Measurements from ENCODE around the gene CDC14A.
A peak's percentile ranks its signal among the peaks of the same experiment; 100 is the strongest.
"Not testable (repeated sequence)": the region's sequence is repeated elsewhere in the genome, so short reads cannot be mapped to it uniquely, and the experiment has no call there.

CDC14A gene

DNA sequence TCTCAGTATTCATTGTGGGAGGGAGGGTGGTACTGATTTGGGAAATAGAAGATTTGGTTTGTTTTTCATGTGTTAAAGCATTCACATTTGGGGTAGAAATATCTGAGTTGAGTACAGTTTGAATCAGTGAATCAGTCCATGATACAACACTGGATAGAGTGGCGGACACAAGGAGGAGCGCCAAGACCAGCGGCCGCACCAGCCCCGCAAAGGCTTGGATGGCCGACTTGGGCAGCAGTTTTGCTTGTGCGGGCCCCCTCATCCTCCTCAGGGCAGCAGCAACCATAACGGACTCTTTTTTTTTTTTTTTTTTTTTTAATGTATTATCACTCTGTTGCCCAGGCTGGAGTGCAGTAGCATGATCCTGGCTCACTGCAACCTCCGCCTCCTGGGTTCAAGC is 20.0 kb upstream of the CDC14A start:
- DNase-seq: no peak

DNA sequence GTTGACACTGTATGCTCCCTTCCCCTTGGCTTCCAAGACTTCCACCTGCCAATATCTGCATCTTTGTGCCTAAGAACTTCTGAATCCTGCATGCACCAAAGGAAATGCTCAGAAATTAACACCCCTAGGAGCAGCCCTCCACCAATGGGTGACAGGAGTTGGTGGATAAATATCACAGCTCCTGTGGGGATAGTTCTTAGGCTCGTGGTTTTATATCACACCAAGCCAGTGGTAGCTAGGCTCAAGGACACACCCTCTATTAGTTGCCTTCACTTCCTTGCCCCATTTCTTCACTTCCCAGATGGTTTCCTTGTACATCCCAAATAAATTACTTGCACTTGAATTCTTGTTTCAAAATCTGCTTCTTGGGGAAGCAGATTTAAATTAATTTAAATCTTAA is 16.9 kb upstream of the CDC14A start:
- DNase-seq: no peak

DNA sequence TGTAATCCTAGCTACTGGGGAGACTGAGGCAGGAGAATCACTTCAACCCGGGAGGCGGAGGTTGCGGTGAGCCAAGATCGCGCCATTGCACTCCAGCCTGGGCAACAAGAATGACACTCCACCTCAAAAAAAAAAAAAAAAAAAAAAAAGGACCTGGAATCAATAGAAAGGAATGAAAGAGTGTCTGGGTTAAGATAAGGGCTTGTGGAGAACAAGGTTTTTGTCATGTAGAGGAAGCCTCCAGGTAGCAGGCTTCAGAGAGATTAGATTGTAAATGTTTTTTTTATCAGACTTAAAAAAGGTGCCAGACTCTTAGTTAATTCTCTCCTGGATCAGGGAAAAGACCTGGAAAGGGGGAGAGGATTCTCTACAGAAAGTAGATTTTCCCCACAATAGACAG is 14.4 kb upstream of the CDC14A start:
- DNase-seq: not testable (repeated sequence)

DNA sequence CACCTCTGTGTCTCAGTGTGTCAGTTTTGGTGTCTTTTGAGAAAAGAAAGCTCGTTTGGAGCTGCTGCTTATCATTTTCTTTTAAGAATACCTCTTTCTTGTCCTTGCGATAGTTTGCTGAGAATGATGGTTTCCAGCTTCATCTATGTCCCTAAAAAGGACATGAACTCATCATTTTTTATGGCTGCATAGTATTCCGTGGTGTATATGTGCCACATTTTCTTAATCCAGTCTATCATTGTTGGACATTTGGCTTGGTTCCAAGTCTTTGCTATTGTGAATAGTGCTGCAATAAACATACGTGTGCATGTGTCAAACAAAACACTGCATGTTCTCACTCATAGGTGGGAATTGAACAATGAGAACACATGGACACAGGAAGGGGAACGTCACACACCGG is 12.6 kb upstream of the CDC14A start:
- DNase-seq: not testable (repeated sequence)

DNA sequence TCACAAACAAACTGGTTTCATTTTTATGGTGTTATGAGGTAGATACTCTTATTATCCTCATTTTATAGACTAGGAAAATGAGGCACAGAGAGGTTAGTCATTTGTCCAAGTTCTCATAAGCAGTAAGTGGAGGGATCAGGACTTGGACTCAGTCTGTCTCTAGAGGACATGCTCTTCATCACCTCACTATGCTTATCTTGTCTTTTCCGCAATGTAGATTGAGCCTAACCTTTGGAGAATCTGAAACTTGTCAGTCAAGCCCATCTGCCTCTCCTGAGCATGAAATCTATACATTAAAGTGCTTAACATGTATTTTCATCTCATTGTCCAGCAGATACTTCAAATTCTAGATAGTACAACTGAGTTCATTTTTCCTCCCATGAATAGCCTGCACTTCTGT is 11.8 kb upstream of the CDC14A start:
- DNase-seq: no peak

DNA sequence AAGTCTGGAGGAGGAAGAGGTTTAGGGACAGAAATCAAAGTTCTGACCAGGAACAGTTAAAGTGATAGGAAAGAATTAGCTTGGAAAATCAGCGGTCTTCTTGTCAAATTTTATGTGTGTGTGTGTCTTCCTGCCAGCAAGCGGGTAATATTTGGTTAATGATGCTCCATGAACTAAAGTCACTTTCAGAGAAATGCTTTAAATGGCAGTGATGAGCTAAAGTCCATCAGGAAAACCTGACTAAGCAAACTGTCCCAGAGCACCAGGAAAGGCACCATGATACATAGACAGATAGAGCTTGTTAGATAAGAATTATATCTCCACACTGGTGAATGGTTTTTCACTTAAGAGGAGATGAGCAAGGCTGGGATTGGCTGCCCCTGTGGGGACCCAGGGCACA is 10.0 kb upstream of the CDC14A start:
- no peak for DNase-seq

DNA sequence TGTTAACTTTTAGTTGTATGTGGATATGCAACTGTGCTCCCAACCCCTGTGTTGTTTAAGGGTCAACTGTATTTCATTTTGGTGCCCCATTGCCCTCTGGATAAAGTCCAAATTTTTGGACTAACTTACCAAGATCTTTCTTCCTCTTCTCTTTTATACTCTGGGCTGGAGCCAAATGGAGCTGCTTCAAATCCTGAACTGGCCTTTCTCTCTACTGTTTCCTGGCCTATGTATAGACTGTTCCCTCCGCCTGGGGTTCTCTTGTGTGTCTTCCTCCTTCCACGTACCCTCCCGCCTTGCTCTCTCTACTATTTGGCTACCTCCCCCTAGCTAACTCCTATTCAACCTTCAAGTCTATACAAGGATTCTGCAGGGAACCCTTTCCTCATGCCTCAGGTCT is 8.4 kb upstream of the CDC14A start:
- DNase-seq: no peak

DNA sequence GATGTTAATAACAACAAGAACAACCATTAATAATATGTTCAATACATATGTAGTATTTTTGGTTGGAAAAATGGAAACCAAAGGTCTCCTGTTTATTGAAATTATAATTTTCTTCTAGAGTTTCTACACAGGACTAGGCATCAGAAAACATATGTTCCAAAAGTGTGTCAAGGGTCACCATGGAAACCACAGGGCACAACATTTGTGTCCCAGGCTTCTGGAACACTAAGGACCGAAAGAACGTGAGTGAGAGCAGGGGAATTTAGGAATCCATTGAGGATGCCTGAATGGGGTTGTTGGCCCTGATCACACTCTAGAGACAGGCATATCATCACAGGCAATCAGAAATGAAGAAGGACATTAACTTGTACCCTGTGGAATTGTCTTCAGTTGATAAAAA is 7.5 kb upstream of the CDC14A start:
- no peak for DNase-seq

DNA sequence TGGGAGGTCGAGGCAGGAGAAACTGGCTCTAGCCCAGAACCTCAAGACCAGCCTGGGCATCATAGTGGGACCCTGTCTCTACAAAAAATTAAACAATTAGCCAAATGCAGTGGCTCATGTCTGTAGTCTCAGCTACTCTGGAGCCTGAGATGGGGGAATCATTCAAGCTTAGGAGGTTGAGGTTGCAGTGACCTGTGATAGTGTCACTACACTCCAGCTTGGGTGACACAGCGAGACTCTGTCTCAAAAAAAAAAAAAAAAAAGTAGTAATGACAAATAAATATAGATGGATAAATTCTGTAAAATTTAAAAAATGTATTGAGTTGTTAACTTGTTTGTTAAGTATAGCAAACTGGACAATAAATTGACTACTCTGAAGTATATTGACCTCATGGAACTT is 5.9 kb upstream of the CDC14A start:
- DNase-seq: no peak

DNA sequence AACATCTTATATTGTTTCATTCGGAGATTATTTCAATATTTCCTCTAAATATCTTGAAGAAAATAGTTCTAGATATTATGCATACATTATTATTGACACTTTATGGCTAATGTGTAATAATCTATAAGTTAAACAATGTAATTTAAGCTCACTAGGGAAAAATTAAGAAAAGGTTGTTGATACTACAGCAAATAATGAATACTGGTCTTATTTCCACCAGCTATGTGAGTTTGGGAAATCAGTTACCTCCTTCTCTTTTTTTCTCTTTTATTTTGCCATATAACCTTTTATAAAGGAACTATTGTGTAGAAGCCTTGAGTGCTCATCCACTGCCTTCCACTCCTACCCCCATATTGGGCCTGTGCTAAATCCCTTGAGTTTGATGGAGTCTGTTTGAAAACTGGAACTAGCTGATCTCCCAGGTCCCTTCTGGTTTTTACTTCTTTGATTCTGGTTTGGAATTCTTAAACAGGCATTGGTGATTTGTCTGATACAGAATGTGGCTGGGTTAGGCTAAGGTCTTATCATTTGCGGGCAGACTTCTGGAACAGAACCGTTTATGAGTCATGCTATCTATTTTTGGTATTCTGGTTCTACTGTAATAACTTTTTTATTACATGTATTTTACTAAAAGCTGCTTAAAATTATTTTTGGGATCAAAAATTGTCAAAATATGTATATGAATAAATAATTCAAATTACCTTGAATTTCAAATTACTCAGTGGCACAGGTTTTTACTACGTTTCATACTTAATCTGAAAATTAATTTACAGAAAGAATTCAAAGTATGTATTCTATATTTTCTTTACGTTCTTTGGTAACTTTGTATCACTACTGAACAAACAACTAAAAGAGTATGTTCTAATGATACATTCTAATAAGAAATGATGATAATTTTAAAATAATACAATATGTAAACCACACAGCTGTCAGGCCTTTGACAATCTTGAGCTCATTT is 5.0 kb upstream of the CDC14A start:
- no peak for DNase-seq

DNA sequence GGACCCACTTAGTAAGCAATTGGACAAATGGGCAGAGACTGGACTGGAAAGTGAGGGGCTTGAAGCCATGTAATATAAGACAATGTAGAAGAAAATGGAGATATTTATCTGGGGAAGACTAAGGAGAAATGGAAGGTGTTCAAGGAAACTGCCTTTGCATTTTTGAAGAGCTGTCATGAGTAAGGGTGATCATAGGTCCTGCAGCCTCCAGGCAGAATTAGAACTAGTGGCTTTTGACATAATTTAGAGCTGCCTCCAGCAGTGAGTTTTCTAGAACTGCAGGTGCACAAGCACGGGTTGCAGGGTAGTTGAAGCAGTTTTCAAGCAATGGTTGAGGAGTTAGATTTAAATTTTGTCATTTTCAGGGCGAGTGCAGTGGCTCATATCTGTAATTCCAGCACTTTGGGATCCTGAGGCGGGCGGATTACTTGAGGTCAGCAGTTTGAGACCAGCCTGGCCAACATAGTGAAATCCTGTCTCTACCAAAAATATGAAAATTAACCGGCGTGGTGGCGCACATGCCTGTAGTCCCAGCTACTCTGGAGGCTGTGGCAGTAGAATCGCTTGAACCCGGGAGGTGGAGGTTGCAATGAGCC is 3.7 kb upstream of the CDC14A start:
- DNase-seq: no peak

DNA sequence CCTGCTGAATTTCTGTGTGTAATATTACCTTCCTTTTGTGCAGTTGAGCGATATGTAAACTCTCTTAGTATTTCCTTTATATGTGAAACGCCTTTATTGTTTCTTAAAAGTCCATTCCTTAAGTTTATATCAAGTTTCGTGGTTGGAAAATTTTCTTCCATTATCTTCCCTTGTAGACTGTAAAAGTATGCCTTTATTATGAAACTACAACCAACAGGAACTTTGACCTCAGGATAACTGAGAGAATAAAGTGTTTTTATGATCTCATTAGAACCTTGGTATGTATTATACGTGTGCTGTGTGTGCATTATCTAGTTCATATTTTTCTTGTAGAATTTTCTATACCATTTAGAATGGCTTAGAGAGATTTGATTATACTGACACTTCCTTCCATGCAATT is 3.1 kb upstream of the CDC14A start:
- DNase-seq: no peak

DNA sequence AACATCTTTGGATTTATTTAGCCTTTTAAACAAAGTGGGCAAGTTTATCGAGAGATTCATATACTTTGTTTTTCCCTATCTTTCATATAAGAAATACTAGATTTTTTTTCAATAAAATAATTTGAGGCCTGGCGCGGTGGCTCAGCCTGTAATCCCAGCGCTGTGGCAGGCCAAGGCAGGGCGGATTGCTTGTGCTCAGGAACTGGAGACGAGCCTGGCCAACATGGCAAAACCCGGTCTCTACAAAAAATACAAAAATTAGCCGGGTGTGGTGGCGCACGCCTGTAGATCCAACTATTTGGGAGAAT is 1.6 kb upstream of the CDC14A start:
- DNase-seq: no peak

DNA sequence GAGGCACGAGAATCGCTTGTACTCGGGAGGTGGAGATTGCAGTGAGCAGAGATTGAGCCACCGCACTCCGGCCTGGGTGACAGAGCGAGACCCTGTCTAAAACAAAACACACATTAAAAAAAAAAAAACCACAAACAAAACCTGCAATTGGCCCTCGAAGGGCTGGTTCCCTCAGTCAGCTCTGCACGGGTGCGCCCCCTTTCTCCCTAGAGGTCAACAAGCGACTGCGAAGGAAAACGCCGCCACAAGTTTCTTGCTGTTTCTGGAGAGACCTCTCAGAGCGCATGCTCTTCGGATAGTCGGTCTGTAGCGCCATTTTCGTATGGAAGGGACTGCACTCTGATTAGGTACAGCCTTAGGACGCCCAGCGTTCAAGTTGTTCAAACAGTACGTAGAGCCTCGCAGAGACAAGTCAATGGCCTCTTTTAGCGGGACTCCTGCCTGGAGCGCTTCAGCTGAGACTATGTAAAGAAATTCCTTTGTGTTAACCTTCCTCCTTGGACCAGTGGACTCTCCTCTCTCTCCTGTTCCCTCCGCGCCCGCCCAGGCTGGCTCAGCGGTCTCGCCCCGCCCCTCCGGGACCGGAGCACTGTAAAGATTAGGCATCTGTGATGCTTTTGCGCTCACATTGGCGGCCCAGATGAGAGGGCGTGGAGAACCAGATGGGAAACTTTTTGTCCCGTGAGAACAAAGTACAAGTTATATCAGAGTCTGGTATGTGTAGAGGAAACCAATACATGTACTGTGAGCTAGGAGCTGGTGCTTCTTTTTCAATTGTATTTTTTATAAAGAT is 1.0 kb upstream of the CDC14A start:
- DNase-seq: peak in 55 of 58 donors; percentile 20 to 83 (median 67)

DNA sequence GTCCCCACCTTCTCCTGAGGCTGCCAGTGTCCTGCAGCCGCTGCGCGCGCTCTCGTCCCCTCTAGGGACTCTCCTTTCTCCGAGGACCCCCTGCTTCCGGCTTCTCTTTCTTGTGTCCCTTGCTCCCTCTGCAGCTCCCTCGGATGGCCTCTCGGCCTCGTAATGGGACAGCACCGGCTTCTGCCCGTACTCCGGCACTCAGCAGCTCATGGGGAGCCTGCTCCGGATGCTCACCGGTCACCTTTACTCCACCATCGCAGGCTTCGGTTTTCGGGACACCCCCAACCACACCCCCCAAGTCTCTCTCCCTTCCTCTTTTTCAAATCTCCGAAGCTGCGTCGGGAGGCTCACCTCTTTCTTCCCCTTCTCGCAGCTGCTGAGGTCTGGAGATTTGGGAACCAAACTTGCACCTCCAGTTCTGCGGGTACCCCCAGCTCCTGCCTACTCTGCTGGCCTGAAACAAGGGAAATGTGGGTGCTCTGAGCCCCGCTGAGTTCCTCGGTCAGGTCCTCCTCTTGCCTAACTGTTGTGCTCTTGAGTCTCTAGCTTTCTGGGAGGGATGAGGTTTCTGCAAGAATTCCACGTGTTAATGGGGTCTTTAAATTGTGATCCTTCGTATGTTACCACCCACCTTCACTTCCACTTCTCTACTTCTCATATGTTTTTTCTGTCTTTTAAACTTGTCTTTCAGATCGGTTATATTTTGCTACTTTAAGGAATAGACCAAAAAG is 930 bp downstream of the CDC14A start:
- DNase-seq: peak in 20 of 58 donors; percentile 18 to 60 (median 40)

DNA sequence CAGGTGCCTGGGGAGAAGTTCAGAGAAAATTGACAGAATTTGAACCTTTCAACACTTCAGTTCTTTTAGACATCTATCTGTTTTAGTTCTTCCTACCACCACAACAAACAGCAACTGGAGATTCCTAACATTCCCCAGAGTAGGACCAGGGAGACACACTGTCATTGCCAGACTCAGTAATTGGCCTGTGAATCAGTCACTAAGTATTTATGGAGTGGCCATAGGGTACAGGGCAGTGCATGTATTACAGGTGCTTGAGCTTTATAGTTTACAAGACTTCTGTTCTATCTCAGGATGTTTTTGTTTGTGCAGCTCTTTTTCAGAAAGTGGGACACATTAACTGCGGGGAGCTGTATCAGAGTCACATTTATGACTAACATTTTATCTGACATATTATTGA is 1.7 kb downstream of the CDC14A start:
- no peak for DNase-seq

DNA sequence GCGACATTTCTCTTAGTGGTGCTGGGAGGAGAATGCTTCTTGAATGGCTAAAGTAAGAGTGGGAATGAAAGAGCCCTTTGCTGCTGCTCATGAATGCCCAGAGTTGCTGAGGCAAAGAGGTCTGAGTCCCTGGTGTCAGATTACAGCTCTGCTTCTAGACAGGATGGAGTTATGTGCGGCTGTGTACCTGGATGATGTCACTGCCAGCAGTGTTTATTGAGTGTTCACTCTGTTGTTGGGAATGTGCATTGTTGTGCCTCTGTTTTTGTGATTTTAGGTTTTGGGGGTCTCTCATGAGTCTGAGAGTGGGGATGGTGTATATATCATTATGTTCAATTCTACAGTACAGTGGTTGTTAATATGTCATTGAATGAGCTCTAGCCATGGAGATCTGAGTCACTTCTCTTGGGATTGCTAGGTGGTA is 2.7 kb downstream of the CDC14A start:
- DNase-seq: peak in 3 of 58 donors; percentile 1 to 15 (median 4)

DNA sequence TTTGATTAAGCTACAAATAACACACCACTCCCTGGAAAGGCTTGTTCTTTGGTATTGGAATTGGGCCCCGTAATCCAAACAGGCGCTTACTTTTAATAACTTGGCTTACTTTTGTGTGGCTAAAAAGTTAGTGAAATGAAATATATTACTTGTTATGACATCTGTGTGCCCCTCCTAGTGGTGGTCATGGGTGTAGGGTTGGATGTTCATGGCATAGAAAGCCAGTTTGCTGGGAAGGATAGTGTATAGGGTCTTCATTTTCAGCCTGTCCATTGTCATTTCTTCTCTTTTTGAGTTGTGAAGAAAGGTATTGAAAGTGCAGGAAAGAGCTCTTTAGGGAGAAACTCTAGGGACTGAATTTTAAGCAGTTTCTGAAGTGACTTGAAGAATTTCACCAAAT is 5.9 kb downstream of the CDC14A start:
- DNase-seq: peak in 1 of 58 donors; percentile 9

DNA sequence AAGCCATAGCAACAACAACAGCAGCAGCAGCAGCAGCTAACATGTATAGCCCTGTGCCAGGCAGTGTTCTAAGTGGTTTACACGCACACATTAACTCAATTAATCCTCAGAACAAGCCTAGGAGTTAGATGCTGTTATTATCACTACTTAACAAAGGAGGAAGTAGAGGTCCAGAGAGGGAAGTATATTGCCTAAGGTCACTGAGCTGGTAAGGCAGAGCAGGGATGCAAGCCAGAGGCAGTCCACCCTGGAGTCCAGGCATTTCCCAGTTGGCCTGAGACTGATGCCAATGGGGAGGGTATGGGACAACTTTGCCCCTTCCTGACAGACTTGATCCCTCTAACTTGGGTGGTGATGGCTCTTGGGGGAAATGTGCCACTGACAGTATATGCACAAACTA is 6.8 kb downstream of the CDC14A start:
- DNase-seq: no peak

DNA sequence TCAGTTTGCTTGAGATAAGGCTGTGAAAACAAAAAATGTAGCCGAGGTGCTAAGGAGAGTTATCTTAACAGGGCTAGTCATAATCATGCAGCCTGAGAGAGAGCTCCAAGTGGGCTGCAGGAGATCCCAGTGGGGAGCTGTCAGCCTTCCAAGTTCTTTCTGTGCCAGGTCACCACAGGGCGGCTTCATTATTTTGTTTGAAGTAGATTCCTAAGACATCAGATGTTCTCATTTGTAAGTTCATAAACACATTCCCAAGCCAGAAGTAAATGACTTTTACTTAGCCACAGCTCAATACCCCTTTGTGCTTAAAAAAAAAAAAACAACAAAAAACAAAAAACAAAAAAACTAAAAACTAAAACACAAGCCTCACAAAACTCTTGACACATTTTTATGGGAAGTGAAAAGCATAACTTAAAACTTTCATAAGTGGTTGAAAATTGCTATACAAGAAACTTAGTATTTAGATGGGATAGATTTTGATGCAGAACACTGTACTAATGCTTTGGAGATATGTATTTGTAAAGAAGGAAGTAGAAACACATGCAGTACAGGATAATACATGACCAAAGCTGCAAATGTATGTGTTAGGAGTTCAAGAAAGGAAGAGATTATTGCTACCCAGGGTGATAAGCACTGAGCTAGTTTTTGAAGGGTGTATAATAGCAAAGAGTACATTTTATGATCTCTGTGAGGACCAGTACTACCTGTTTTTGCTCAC is 8.6 kb downstream of the CDC14A start:
- peak in 27 of 58 donors; percentile 1 to 72 (median 30) for DNase-seq
